HG03342 (cell line): ENCODE measurements around the gene STRN4.

Experiments
- ATAC-seq: cut with Tn5 transposase; IDR thresholded peaks from one replicate; pipeline ENCODE4 v1.9.1; 2021; ENCODE audit warnings: mild to moderate bottlenecking, moderate library complexity; ENCODE audit not compliant: unreplicated experiment

The STRN4 gene

GRCh38 chr19:46727757-46728156, 18.5 kb downstream of the STRN4 start:
- ATAC-seq = no peak

DNA sequence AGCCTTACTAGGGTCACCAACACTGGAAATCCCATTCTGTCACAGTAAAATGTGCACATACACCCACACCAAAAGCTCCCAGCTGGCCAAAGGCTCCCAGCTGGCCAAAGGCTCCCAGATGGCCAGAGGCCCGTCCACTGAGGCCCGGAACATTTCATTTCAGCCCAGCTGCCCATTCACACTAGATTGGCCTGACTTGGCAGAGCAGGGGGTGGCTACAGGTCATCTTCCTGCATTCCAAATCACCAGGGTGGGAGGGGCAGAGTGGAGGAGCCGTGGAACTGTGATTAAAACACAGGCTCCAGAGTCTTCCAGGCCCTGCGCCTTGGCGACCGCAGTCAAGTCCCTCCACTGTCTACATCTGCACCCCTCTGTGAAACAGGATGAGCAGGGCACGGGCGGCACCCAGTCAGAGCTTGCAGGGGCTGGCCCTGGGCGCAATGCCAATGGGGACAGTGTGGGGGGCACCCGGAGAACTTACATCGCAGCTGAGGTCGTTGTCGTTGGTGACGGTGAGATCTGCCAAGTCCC, 19.2 kb downstream of the STRN4 start:
- ATAC-seq = no peak

DNA sequence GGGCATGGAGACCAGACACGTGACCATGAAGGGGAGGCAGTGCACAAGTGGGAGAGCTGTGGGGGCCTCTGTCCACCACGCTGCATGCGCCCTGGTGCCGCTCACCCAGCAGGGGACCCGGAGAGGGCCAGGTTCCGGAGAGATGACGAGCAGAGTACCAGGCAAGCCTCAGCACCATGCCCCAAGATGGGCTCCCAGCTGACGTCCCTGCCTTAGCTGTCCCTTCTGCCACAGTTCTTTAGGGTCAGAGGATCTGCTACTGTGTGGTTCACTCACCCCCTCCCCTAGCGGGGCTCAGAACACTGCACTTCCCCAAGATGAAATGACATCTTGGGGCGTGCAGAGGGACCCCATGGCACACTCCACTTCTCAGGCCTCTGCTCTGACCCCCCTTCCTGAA, 19.7 kb downstream of the STRN4 start:
- ATAC-seq = no peak

- ATAC-seq = no peak
Observed at GRCh38 chr19:46725859-46726393, 20.3 kb downstream of the STRN4 start.

DNA sequence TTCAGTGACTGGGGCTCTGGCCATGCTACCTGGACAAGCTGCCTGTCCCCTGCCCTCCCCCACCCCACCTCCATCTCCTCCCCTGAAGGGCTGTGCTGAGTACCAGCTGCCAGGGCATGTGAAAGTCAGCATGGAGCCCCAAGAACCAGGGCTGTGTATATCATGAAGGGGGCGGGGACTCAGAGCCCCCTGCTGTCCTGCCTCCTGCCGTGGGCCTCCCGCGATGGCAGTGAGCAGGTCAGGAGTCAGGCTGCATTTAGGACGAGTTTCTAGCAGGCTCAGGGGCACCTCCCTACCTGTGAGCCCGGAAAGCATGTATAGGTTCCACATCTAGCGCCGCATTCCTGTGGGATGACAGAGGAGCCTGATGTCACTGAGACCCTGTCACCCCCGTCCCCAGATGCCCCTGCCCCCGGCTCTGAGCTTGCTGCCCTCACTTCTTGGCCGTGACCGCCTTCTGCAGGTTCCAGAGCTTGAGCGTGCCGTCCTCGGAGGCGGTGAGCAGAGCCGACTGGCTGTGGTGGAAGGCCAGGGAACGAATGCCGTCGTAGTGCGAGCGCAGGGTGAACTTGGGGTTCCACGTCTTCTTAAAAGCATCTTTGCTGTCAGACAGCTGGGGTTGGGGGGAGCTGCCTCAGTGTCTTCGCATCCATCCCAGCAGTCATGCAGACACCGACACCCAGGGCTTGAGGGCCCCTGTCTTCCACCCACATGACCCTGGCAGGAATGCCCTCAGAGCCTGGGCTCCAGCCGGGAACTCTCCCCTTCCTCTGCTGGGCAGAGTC, 21.0 kb downstream of the STRN4 start:
- ATAC-seq = no peak

DNA sequence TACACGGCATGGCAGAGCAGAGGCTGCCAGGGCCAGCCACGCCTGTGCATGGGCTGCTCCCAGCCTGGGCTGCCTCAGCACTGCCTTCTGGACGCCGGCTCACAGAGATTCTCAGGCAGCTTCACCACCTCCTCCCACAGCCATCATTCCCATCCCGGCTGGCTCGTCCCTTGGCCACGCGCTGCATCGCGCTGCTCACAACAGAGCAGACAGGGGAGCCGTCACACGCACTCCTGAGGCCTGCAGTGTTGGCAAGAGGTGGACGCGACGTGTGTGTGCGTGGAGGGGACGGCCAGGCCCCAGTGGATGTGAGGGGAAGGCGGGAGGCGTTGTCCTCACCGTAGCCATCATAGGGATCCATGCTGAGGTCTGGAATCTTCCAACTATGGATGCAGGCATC, 21.8 kb downstream of the STRN4 start:
- ATAC-seq = no peak

DNA sequence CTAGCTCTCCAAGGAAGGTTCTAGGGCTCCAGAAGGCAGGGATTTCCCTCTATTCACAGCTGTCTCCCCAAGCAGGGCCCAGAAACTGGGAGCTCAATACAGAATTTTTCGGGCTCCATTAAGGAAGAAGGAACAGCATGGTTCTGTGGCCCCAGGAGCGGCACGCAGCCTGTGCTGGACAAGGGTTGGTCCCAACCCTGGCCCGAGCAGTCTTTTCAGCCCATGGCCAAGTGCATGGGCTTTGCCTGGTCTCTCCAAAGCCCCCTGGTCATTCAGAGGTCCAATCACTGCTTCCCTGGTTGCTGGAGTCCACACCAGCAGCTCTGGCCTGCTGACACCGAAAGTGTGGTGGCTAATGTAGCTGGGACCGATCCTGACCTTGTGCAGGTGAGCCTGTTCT, 22.8 kb downstream of the STRN4 start:
- ATAC-seq = no peak

- no peak for ATAC-seq
Observed at GRCh38 chr19:46723023-46723461, 23.2 kb downstream of the STRN4 start.

DNA sequence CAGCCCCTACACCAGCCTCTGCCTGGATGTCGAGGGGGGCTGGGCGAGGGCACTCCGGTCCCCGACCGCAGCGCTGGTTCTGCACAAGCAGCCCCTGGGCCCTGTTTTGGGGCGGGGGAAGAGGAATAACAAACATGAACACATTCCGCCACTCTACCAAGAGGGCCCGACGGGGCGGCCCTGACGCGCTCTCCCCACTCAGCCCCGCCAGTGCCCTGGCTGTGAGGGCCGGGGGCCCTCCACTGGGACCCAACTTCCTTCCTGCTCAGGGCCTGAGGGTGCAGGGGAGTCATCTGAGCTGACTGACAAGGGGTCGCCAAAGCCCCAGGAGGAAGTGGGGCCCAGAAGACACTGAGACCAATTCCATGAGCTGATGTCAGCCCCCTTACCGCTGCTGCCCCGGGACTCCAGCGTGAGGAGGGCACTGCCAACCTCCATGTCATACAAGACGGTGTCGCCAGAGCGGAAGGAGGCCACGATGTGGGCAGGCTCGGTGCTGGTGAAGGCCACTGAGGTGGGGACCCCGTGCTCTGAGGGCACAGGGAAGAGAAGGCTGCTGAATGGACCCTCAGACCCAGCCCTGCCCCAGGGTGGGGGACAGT, 23.7 kb downstream of the STRN4 start:
- no peak for ATAC-seq

DNA sequence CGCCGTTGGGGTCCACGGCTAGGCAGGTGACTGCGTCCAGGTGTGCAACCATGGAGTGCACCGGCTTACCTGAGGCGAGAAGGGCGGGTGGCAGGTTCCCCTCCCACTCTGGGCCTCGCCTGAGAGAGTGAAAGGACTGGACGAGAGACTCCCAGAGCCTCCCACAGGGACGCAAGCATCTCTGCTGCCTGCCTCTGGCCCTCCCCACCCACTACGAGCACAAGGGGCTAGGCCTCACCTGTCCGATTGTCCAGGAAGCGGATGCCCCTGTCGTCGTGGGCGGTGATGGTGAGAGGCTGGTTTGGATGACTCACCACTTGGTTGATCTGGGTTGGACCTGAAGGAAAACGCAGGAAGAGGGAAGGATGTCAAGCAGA, 24.3 kb downstream of the STRN4 start:
- ATAC-seq = no peak

DNA sequence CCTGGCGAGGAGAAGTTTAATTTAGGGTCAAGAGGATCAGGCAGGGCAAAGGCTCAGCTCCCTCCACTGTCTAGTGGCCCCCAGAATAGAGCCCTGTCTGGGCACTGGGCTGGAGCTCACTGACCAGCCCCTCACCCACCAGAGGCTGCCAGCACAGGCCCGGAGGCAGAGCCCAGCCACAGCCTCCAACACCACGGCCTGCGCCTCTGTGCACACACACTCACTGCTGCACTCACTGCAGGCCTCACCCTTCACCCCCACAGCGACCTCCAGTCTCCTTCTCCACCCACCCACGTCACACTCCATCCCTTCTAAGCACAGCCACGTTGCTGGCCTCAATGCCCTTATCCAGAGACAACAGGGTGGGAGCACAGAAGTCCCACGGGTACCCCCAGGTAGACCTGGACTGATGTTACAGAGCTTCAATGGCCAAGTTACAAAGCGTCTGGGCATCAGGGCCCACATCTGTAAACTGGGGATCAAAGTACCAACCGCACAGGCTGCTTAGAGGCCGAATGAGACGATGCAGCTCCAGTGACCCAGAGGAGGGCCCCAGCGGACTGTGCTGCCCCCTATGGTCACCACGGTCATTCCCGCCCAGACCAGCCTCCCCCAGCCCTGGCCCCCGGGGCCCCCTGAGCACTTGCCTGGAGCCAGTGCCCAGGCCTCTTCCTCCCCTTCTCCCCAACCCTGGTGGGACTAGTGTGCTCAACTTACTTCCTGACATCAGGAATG, 24.8 kb downstream of the STRN4 start:
- ATAC-seq = no peak

GRCh38 chr19:46720503-46721239, 25.6 kb downstream of the STRN4 start:
- no peak for ATAC-seq

DNA sequence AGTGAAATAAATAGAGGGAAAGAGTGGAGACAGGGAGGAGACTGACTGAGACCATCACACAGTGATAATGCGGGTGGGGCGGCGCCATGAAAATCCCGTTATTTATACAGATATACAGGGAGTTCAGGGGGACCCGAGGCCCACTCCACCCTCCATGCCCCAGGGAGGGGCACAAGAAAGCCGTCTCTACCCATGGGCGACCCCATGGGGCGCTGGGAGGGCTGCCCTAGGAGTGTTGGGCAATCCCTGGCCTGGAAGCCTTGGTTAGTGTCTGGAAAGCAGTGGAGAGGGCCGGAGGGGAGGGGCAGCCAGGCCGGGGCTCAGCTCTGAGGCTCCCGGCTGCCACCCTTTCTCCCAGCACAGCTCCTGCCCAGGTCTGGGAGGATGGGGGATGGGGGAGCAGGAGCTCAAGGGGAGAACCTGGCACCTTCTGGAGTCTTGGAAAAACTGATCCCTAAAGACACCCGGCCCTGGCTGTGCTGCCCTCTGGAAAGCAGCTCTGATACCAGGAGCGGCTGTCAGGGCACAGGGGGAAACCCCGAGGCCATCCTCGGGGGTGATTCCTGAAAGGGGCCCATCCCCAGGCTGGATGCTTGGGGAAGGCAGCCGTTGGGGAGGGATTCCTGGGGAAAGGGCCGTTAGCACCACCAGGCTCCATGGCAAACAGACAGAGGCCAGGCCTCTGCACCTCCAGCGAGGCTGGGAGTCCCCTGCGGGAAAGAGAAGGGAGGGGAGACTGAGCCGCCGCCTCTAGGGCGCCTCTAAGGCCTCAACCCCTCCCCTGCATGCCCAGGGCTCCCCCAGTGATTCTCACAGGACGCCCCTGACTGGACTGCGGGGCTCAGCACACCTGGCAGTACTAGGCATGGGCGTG, 26.4 kb downstream of the STRN4 start:
- ATAC-seq = no peak

DNA sequence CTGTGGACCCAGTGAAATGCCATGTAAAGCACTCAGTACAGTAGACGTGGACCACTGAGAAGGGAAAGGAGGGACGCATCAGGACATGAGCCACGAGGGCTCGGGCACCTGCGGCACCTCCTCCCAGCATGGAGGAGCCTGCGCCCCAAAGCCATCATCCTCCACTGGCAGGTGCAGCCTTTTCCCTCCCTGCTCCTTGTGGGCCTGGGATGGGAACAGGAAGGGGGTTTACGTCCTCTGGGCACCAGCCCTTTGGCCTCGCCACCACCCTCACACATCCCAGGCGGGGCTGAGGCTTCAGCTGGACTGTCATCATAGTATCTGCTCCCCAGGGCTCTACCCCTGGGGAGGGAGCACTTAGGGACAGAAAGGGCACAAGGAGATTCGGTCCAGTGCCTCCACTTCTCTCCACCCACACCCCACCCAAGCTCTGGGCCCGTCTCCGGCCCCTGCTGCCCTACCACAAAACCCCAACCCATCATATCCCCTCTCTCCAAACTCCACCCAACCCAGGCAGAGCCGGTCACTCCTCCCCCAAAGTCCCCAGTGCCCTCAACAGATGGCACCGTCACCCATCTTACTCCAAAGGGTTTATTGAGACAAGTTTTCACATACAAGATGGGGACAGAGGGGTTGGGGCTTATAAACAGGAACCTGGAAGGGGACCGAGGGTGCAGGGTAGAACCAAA, 27.2 kb downstream of the STRN4 start:
- ATAC-seq = no peak

DNA sequence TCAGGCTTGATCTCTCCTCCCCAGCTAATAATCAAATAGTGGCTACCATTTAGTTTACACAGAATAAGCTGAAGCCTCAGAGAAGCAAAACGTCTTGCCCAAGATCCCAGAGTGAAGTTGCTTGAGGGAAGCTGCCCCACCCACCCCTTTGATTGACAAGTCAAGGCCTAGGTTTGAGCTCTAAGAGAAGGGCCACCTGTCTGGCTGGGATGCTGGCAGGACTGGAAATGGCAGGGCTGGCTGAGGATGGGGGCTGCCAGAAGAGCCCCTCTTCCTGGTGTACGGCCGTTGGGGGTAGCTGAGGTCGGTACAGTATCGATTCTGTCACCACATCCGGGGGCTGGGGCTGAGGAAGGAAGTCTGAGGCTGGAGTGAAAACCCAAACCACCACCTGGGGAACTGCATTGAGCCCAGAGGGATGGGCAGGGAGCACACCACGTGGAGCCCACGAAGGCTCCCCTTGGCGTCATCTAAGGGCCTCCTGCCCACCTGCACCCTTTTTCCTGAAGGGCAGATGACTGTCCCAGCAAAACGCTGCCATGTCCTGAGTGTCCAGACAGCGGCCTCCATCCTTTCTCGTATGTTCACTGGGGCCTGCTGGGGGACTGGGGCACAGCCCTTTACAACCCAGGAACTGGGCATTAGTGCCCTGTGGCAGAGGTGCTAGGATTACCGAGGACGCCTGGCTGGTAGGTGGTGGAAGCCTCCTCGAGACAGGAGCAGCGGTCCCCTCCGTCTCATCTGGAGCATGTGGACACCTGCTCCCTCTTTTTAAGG, 27.9 kb downstream of the STRN4 start:
- ATAC-seq = no peak

DNA sequence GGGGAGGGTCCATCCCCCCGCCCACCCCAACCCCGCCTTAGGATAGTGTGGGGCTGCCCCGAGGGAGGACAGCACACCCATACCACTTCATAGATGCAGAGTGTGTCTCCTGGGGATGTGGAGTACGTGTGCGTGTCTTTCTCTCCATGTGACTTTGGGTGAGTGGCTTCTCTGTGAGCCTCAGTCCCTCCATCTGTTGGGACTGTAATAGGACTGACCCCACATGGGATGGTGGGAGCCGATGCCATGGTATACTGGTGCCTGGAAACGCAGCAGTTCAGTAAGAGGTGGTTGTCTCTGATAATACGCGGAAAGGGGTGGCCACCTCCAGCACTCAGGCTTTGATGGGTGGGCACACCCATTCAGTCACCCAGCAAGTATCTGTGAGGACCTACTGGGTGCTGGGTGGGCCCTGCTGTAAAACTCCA, 28.5 kb downstream of the STRN4 start:
- no peak for ATAC-seq

- ATAC-seq = no peak
Observed at GRCh38 chr19:46717034-46717715, 29.1 kb downstream of the STRN4 start, which contains the start of gene PRKD2. Gene PRKD2 (minus strand): TSS chr19:46717114. CDS start chr19:46716370, 744 bp downstream.

DNA sequence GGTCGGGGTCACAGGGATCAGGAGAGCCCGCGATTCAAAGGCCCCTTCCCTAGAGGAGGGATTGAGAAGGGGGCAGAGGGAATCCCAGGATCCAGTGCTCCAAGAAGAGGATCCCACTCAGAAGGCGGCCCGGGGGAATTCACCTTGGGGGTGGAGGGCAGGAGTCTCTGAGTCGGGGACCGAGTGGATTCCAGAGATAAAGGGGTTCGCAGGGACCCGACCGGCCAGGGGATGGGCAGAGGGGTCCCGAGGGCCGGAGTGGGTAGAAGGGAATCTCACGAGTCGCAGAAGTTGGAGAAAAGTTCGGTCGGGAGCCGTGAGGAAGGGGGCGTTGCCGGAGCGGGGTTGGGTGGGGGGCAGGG, 29.6 kb downstream of the STRN4 start:
- ATAC-seq = no peak
